Ecto neural progenitor cell (in vitro differentiated cells): ENCODE measurements around the gene RARG.

Experiments
- DNase-seq: peaks from one replicate; pipeline ENCODE4 v3.0.0-alpha.2; 2018; ENCODE audit warnings: low spot score

The RARG gene

DNA sequence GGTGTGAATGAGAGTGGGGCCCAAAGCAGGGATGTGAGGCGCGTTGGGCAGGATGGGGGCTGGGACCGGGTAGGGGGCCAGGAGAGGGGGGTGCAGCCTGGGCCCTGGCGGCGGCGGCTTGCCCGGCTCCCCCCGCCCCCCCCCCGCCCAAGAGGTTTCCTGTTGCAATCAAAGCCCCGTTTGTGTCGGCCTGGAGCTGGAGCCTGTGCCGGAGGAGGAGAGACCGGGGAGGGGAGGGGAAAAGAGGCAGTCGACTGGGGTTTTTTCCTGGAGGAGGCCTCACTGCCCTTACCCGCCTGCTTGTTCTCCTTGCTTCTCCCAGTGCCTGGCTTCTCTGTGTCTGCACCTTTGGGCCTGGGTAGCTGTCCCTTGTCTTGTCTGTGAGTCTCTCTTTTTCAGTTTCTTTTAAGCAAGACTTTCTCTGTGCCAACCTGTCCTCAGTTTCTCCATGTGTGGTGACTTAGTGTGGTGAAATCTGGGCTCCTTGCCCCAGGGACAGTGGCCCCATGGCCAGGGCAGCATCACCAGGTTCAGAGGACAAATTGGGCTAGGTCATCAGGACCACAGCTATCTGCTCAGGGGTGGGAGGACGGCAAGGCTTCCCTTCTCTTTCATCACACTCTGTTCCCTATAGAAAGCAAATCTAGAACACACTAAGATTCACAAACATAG, 8.5 kb downstream of the RARG start:
- peak; percentile 66 for DNase-seq

DNA sequence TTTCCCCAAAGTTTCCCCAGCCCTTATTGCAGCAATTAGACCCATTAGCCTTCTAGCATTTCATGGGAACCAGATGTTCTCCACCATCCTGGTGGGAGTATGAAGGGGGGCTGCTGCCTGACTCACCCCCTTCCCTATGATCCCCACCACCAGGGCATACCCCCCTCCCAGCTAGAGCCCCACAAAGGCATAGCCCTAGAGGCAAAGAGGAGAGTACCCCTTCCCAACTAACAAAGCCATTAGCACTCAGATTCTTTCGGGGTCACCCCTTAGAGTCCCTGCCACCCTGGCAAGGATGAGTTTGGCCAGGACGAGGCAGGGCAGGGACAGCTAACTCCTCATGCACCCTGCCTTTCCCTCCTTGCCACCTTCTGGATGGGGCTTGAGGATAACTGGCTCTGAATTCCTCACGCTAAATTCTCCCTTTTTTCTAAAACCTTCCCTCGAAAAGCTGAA, 9.2 kb downstream of the RARG start:
- DNase-seq, result no peak

DNA sequence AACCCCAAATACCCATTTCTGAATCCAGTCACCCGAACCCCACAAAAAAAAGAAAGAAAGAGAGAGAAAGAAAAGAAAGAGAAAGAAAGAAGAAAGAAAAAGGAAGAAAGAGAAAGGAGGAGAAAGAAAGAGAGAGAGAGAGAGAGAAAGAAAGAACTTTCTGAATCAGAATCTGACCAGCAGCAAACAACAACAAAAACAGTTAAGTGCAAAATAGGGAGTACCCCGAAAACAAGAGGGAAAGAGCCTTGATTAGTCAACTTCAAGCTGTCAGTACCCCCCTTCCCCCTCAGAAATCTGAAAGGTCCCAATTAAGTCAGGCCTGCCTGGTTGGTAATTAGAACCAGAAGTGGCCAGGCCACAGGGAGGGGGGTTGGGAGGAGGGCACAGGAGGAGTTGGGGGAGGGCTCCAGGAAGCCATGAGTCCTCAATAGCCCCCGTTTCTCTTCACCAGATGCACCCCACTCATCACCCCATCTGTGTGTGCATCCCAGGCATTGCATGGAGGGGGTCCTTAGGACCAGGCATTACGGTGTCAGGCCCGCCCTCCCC, 9.8 kb downstream of the RARG start:
- no peak for DNase-seq

DNA sequence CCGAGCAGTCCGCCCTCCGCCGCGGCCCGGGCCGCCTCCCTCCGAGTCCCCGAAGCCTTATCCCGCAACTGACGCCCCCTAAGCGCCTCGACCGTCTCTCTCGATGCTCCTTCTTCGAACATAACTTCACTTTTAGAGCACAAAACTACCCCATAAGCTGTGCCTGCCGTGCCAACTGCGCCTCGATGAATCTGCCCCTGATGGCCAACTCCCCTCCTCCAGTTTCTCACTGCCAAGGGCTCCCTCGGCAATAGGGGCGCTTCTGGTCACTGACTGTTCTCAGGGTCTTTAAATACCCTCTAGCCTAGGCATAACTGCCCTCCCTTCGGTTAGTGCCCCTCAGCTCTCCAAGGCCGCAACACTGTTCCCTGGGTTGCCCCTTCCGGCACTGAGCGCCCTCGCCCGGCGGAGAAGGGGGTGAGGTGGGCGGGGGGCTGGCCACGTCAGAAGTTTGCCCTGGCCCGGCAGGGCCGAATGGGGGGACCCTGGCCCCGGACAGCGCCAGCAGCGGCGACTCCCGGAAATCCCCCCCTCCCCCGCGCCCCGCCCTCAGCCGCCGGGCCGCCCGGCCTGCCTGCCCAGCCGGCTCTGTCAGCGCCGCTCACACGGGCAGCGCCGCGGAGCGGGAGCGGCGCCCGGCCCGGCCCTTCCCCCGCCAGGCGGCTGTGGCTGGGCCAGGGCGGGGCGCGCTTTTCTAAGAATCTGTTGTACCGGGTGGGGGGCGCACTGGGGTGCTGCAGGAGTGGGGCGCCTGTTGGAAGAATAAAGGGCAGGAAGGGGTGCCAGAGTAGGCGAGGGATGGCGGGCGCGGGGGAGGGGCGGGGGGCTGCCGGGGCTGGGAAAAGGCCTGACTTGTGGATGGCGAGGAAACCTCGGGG, 10.6 kb downstream of the RARG start:
- DNase-seq, result peak; percentile 95

DNA sequence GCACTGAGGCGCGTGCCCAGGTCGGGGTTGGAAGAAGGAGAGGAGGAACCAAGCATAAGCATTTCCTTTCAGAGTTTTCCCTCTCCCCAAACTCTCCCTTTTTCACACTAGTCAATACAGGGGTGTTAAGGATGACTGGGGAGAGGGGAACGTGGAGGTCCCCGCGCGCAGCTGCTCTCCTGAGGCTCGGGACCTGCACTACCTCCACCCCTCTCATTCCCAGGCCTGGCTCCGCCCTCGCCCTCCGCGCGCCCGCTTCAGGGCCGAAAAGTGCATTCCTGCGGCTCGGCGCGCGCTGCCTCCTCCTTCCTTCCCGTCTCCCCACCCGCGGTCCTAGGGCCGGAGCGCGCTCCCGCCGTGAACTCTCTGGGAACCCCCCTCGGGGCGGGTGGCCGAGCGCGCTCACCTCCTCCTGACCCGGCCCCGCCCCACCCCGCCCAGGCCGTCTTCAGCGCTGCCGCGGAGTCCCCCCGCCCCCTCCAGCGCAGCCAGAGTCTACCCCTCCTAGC, 11.3 kb downstream of the RARG start:
- peak; percentile 97 for DNase-seq

DNA sequence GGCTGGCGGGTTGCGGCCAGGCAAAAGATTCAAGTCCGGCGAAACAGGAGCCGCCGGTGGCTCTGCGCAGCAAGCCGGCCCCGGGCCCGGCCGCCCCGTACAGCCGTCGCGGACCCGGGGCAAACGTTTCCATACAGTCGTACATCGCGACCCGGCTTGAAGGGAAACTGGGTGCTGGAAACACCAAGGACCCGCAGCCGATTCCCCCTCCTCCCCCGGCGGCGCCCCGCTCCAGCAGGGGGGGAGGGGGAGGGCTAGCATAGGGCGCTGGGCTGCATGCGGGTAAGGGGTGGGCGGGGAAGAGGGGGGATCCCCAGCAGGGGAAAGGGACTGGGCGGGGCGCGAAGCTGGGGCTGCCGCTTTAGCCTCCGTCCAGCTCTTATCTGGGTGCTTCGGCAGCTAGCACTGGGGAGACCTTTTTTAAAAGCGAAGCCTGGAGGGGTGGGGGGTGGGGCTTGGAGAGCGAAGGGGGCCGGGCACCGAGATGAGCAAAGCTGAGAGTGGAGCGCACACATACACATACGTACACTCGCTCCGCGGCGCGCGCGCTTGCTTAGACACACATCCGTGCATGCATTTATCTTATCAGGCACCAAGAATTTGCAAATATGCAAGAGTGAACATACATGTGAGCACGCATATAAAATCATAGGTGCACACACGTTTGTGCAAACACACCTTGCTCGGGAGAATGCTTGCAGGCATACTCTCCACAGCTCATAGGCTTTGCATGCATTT, 11.9 kb downstream of the RARG start:
- no peak for DNase-seq

DNA sequence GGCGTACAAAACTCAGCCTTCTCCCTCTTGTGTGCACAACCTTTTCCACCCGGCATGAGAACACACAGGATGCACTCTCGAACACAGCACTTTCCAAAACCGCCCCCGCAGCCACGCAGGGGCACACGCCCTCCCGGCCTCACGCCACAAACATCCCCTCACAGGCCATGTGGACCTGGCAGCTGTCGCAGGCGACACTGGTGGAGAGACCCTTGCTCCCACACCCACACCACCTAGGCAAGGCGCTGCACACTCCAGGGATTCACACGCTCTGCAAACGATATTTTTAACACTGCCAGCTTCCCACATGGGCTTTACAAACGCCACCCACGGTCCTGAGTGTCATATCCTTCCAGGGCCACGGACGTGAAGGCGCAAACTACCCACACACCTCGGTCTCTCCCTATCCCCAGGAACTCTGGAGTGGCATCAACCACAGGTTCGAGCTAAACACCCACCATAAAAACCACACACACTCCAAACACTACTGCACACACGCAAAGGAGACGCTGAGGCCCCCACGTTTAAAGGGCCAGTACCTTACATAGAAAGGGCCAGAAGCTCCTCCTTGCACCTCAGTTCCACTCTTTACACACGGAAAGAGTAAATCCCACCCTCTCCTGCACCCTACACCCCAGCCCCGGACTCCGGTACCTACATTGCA, 12.6 kb downstream of the RARG start:
- DNase-seq, result peak; percentile 58

DNA sequence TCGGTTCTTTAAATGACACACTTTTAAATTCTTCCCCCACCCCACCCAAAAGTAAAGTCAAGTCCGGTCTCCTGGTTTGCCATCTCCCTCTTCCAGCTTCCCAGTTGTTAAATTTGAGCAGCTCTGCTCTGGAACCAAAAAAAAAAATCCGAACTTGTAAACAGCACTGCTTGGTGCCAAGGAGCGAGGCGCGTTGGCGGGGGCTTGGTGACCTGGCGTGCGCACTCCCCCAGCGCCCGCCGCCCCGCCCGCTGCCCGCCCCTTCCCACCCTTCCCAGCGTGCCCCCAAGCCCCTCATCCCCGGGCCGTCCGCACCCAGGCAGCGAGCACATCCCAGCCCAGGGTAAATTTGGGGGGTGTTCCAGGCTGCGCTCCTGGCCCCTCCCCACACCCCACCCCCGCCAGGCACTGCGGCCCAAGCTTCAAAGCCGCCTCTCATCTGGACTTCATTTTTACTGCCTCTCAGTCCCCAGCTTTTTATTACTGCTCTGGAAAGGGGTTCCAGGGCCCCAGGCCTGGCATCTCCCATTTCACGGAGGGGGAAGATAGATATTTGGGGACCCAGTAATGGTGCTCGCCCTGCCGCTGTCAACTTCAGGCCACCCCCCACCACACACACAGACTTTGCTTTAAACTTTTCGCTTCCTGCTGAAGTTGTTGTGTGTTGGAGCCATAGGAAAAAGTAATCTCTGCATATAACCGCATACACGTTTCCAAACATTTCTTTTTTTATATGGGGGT, 13.3 kb downstream of the RARG start:
- DNase-seq, result no peak

DNA sequence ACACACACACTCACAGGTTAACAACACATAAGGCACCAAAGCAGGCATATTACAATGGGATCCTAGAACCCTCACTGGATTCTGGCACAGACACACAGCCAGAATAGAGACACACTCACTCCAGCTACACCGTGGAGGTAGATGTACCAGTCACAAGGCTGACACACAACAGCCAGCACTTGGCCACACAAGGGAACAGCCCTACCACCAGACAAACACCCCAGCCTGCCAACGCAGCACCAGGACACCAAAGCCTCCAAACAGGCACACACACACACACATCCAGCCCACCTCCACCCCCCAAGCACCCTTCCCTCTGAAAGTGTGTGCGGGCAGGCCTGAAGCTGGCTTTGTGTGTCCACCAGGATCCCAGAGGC, 14.1 kb downstream of the RARG start:
- DNase-seq, result no peak

DNA sequence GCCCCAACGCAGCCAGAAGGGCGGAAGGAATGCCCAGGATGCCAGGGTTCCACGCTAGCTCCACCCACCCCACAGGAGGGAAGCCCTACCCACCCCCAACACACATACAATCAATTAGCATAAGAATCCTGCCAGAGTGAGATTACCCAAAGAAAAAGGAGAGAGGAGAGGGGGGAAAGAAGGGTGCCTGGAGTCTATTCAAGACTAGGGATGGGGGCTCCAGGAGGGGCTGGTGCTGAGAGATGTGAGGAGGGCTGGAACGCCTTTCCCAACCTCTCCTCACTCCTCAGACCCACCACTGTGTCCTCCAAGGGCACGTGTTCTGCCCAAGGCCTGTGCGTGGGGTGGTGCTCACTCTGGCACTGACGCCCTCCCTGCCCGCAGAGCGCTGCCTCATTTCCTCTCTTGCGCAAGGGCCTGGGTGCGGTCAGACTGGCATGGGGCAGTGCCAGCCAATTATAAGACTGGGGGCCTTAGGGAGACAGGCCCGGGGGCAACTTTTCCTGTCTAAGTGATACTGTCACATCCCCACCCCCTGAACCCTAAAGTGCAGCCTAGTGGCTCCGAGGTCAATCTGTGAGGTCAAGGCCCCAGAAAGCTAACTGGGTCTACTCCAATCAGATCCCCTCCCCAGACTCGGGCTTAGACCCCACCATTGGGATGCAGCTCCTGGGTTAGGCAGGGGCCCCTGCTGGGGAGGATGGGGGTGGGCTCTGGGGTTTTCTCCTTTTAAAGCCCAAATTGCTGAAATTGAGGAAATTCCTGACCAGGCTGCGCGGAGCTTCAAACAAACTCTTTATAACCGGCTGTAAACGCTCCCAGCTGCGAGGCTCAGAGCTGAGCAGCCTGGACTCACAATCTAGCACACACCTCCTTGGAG, 14.7 kb downstream of the RARG start:
- no peak for DNase-seq

DNA sequence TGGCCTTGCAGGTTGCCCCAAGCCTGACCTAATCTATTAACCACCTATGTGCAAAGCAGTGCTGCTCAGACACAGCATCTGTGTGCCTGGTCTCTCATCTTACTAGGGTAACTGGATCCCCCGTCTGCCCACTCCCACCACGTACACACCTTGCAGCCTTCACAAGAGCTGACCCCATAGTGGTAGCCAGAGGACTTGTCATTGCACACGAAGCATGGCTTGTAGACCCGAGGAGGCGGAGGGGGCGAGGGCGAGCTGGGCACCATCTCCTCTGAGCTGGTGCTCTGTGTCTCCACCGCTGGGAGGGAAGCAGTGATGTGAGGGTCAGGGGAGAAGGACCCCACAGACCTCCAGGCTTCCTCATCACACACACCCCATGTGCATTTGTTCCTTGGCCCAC, 16.5 kb downstream of the RARG start:
- DNase-seq, result no peak

DNA sequence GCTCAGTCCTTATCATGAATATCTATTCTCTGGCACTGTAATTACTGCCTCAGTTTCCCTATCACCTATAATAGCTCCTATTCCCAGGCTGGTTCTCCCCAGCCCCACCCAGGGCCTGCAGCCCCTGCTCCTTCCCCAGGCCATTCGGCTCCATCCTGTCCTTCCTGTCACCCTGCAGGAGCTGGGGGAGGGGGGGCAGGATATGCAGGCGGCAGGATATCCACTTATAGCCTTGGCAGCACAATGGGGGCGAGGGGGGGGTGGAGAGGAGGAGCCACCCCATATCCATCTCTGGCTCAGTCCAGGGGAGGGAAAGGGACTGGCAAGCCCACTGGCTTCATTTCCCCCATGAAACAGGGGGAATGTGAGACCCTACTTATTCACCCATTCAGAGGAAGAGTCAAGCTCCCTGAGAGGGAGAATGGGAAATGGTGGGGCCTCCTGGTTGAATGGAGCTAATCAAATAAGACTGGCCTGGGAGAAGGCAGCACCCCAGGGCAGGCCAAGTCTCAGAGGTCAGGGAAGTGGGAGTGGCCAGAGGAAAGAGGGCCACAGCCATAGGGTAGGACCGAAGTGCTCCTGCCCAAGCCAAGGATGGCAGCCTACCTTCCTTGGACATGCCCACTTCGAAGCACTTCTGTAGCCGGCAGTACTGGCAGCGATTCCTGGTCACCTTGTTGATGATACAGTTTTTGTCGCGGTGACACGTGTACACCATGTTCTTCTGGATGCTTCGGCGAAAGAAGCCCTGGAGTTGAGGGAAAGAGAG, 17.1 kb downstream of the RARG start:
- no peak for DNase-seq

DNA sequence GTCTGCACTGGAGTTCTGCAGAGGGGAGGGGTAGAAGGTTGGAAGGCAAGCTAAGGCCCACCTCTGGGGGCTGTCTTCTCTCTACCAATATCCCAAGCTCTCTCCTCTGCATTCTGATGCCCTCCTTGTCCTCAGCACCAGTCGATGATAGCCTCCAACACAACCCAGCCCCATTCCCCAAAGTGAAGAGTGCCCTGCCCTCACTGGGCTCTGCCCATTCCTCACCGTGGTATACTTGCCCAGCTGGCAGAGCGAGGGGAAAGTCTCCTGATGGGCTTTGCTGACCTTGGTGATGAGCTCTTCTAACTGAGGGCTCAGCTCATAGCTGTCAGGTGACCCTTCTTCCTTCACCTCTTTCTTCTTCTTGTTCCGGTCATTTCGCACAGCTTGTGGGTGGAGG, 17.8 kb downstream of the RARG start:
- DNase-seq, result no peak

DNA sequence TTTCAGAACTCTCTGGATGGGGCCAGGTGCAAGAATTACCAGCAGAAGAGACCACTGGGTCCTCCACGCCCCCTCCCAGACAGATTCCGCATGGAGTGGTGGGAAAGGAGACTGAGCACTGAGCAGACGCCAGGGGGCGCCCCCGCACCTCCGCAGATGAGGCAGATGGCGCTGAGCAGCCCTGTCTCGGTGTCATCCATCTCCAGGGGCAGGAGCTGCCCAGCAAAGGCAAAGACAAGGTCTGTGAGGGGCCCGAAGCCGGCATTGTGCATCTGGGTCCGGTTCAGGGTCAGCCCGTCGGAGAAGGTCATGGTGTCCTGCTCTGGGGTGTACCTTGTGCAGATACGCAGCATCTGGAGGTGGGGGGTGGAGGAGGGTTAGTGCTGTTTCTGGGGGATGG, 18.7 kb downstream of the RARG start:
- peak; percentile 96 for DNase-seq

DNA sequence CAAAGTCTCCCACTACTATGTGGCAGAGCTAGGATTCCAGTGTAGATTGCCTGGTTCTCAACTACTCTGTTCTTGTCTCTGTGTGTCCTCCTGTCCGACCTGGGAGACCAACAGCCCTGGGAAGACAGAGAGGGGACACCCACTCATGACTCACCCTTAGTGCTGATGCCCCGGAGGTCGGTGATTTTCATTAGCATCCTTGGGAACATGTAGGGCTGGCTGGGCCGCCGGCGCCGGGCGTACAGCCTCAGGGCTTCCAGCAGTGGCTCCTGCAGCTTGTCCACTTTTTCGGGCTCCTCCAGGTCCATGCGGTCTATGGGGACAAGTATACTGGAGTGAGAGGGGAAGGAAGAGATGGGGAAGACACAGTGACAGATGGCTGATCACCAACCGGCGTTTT, 19.1 kb downstream of the RARG start:
- DNase-seq, result no peak

DNA sequence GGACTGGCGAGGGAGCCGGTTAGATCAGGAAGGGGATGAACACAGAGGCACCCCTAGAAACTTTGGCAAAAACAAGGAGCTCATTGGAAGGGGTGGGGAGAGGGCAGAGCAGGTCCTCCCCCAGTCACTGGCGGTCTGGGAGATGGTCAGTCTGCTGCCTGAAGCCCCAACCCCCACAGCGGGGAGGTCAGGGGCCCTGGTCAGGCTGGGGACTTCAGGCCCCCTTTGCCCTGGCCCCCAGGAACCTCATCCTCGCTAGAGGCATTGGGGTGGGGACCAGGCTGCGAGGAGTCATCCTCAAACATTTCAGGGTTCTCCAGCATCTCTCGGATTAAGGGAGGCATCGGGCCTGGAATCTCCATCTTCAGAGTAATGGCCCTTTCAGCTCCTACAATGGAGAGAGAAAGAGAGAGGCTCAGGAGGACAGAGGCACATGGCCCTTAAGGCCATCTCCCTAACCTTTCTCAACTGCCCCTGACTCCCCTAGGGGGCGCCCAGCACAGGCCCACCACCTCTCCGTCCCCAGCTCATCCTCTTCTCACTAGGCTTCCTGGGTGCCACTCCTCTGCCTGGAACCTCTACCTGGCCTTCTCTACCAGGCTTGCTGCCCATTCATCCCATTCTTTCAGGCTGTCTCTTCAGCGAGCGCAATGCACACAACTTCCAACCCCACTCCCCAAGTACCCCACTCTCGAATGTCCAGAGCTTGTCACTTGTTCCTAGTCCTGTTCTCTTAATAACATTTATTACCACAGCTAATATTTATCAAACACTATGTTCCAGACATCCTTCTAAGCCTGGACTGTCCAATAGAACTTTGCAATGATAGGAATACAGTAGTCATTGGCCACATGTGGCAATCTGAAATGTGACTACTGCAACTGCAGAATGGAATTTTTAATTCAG, 20.3 kb downstream of the RARG start:
- no peak for DNase-seq

DNA sequence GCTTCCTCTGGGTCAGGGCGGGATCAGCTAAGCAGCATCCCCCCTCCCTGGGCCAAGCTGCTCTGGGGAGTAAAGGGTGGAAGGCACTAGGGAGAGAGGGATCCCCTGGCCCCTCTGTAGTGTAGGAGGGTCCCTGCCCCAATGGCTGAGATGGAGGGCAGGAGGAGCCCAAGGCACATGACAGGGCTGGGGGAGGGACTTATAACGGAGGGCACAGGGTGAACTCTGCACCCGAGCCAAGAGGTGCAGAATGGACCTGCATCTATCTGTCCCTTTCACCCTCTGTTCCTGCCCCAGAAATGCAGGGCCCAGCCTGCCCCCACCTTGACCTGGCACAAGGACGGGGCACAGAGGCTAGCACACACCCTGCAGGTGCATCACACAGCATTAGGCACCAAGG, 21.2 kb downstream of the RARG start:
- DNase-seq, result no peak

DNA sequence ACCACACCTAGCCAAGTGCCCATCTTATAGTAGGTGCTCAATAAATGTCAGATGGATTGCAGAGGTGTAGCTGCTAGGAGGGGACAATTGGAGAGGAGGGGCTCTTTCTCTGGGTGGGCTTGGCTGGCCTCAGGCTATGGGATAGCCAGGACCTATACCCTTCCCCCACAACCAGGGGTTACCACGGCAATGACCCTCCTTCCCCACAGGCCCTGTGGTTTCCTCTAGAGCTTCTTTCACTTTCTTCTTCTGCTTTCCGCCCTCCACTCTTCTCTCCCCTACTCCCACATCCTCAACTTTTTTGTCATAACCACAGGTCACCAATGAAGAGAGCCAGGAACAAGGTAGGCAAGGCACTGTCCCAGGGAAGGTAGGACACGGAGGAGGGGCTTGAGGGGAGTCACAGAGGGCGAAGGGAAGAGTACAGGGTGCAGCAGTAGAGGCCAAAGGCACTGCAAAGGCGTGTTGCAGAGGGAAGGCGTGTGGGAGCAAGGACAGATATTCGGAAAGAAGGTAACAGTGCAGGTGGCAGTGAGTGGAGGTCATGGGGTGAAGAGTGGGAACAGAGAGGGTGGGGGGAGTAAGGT, 23.0 kb downstream of the RARG start:
- DNase-seq, result no peak
